RPMI8226 (cell line): ENCODE results near the gene KRT24.
"Not testable (repeated sequence)": the region's sequence is repeated elsewhere in the genome, so short reads cannot be mapped to it uniquely, and the experiment has no call there.

Source experiments
- DNase-seq: peaks from one replicate; pipeline ENCODE4 v3.0.0-alpha.2; 2015

KRT24 gene

DNA sequence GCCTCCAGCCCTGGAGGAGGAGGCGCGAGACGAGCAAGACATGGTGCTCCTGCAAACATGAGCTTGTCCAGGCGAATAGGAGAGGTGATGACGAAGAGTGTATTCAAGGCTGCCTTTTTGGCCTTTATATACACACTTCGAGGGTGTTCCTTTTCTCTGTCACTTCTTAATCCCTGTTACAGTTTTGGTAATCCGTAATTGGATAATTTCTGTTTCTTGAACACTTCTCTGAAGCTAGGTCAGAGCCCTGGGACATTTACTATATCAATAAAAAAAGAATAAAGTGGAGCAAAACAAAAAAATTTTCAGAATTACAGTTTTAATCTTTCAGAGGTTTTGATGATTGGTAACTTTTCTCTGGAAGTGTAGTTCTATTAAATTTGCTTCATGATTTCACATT, at the start of gene KRT24:
Gene KRT24, minus strand, starts transcription at position 101 of the 400 bp plus-strand sequence. Its CDS starts 59 bp downstream, at position 42.
- DNase-seq, result no peak

DNA sequence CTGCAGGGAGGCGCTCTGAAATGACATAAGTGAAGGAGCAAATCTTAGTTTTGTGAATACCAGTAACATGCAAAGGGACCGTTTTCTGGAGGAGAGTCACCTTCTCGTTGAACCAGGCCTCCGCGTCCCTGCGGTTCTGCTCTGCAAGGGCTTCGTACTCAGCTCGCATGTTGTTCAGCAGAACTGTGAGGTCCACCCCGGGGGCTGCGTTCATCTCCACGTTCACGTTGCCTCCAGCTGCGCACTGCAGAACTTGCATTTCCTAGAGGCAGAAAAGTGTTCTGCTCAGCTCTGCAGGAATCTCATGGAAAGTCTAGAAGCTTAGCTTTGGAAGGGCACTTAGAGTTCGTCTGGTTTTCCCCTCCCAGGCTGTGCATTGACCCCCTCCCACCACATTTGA, 47.5 kb upstream of the KRT24 start:
- DNase-seq, result no peak

GRCh38 chr17:40750391-40750790, 46.8 kb upstream of the KRT24 start:
- DNase-seq, result no peak

GRCh38 chr17:40748666-40749065, 45.1 kb upstream of the KRT24 start:
- DNase-seq, result not testable (repeated sequence)

DNA sequence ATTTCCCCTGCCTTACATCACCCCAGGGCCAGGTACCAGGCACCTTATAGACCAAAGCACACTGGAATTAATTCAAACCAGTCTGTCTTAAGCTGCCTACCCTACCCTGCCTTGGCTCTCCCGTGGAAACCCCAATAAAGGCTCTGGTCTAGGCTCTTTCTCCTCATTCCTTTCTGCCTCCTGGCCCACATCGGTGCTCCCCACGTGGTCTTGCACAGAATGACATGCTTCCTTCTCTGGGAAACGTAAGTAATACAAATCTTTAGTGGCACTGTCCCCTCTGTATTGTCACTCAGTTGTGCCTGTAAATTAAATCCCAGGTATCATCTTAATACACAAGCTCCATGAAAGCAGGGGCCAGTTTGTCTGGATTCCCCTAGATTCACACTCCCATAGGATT, 35.0 kb upstream of the KRT24 start:
- no peak for DNase-seq

- no peak for DNase-seq
Observed at GRCh38 chr17:40735016-40735415, 31.5 kb upstream of the KRT24 start.

DNA sequence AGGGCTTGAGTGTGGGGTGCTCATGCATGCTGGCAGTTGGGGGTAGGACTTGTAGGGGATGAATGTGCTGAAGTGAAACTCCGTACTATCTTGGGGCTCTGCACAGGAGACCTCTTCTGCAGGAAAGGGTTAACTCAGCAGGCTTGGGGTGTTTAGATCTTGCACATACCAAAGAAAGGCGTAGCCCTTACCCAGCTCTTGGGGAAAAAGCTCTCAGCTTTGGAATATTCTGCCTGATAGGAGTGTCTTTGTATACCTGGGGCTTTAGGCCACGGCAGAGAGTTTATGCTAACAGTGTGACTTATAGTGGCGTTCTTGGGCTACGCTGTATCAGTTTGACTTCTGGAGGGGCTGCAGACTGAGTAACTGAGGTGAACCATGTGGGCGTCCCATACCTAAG, 30.5 kb upstream of the KRT24 start:
- no peak for DNase-seq

GRCh38 chr17:40730970-40731369, 27.4 kb upstream of the KRT24 start:
- no peak for DNase-seq

DNA sequence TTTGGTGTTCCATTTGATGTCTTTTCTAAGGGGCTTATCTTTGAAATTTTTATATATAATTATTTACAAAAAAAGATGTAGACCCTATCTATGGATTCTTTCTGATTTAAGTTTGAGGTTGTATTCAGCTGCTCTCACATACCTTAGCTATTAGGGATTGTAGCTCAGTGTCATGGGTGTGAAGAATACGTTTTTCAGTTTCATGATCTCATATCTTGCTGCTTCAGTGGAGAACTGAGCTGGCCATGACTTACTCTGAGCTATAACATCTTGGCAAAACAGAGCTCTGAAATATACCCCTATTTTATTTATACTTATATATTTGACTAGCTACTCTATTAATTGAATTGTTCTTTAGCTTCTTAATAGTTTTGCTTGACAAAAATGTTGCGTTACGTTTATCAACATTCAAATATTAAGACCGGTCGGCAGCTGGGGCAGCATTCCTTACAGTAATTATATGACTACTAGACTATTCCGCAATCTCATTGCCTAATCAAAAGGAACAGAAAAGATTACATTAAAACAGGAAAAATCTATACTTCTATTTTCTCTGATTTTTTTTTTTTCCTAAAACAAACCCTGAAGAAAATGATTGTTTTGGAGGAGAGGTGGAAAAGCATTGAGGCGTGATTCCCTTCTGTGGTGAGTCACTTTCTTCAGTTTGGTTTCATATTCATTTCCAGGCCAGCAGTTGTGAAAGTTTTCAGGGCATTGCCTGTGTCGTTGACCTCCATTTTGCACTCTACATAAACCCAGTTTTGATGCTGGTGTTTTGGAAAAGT, 24.1 kb upstream of the KRT24 start:
- DNase-seq, result no peak

GRCh38 chr17:40726919-40727318, 23.4 kb upstream of the KRT24 start:
- DNase-seq, result no peak

DNA sequence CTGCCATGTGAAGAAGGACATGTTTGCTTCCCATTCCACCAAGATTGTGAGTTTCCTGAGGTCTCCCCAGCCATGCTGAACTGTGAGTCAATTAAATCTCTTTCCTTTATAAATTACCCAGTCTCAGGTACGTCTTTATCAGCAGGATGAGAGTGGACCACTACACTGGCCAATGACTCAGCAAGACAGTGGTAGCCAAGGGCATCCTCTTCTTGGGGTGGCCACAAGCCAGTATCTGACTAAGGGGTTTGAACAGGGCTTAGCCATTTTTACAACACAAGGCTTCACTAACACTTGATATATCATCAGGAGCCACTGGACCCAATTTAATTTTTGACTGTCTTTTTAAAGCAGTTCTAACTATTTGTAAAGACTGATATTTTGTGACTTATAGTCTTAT, 21.1 kb upstream of the KRT24 start:
- DNase-seq, result no peak

- no peak for DNase-seq
Observed at GRCh38 chr17:40722241-40722640, 18.7 kb upstream of the KRT24 start.

DNA sequence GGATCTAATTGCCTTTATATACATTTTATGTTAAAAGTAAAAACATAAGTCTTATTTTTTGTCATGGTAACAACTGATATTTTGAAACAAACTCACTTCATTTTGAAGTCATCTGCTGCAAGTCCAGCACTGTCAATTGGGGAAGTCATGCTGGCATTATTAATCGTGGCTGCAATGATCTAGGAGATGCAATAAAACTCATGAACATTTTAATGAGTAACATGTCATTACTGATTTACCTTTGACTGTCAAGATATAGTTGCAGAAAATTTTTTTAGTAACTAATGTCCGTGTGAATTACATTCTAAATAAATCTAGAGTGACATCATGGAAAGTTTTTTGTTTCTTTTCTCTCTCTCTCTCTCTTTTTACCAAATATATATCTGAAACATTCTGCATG, 17.3 kb upstream of the KRT24 start:
- DNase-seq, result no peak

DNA sequence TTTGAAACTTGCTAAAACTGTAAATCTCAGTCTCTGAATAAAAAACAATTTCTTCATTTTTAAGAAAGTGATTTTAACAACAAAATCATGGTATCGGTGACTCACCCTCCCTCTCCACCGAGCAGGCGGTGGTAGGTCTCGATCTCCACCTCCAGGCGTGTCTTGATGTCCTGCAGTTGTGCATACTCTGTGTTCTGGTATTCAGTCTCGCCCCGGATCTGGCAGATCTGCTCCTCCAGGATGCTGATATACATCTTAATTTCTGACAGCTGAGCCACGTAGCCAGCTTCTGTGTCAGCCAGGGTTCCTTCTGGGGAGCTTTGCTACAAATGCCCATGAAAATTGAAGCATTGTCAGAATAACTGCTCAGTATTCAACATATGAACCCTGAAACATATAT, 15.4 kb upstream of the KRT24 start:
- no peak for DNase-seq

DNA sequence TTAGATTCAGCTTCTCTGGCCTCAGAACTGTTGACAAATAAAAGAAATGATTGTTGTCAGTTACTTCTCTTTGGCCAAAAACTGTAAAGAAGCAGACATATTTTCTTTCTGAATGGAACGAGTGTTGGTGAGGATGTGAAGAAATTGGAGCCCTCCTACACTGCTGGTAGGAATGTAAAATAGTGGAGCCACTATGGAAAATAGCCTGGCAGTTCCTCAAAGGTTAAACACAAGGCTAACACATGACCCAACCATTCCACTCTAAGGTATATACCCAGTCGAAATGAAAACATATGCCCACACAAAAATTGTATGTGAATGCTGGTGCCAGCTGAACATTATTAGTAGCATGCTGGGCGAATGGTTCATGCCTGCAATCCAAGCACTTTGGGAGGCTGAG, 14.2 kb upstream of the KRT24 start:
- no peak for DNase-seq

- no peak for DNase-seq
Observed at GRCh38 chr17:40714473-40714872, 10.9 kb upstream of the KRT24 start.

GRCh38 chr17:40707745-40708144, 4.2 kb upstream of the KRT24 start:
- DNase-seq, result no peak

DNA sequence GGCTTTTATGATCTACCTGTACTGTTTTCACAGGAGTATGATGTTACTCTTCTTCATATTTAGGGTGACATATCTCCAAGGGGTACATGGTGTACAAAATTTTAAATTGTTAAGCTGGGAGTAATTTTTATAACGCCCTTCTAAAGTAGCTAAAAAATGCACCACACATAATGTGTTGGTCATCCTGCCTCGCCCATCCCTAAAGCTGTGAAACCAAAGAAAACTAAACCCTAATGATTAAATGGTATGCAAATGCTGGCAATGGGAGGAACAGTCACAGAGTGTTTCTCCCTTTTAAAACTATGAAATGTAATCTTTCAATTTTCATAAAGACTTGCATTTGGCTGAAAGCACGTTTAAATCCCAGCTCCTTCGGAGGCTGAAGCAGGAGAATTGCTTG, 2.0 kb upstream of the KRT24 start:
- DNase-seq, result no peak

- no peak for DNase-seq
Observed at GRCh38 chr17:40702271-40702670, 1.3 kb downstream of the KRT24 start.

DNA sequence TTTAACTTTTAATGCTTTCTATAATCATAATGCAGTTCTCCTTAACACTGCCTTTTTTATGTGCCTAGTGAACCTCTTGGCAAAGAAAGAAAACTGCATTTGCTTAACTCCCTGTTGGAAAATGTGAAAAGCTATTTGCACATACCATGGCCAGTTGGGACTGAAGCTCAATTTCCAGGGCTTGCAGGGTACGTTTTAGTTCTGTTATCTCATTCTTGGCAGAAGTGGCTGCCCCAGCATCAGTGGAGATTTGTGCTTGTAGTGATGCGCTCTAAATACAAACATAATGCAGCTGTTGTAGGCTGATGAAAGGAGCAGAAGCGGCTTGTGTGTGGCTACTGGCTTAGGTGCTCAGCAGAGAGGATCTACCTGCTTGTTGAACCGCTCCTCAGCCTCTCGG, 3.7 kb downstream of the KRT24 start:
- DNase-seq, result no peak

DNA sequence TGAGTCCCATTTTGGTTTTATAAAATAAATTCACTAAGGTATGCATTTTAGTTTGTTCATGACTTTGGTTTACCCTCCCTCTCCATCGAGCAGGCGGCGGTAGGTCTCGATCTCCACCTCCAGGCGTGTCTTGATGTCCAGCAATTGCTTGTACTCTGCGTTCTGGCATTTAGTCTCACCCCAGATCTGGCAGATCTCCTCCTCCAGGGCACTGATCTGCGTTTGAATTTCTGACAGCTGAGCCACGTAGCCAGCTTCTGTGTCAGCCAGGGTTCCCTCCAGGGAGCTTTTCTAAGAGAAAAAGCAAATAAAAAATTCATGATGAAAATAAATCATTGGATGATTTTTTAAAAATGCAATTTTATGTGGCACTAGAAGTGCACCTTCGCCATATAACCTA, 4.2 kb downstream of the KRT24 start:
- DNase-seq, result no peak

DNA sequence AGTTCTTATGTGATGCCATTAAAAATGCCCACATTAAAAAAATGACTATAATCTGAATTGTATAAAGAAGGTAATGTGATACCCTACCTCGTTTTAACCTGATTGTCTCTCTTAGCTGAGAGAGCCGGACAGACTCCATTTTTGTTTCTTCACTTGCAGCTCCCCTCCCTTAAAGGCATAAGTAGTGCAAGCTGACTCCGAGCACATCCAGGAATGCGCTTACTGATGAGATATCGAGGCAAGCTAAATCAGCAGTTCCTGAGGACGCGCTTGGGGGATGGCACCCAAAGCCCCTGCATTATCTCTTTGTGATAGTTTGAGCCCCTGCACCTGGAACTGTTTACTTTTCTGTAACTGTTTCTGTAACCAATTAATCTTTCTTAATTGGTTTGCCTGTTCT, 6.3 kb downstream of the KRT24 start:
- no peak for DNase-seq

GRCh38 chr17:40696651-40697072, 6.9 kb downstream of the KRT24 start:
- no peak for DNase-seq

DNA sequence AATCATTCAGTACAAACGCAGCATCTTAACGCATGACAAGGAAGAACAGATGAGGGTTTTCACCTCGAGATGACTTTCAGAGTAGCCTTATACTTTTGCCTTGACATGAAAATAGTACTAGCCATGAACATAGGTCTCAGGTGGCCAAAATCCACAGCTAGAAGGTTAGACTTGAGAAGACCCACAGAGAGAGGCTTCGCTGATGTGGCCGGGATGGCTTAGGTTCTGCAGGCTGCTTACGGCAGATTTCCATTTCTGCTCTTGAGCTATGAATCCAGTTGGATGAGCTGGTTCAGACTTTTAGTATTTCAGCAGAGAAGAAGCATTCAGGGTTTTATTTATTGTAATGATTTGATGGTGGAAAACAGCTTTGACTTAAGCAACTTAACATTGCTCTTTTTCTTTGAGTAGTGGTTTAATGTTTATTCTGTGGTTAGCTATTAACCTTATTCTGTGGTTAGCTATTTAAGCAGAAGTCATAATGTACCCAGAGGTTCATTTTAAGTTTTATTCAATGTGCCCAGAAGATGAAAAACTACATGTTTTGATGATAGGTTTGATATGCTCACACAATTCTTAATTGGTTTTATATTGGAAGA, 7.6 kb downstream of the KRT24 start:
- DNase-seq, result no peak

DNA sequence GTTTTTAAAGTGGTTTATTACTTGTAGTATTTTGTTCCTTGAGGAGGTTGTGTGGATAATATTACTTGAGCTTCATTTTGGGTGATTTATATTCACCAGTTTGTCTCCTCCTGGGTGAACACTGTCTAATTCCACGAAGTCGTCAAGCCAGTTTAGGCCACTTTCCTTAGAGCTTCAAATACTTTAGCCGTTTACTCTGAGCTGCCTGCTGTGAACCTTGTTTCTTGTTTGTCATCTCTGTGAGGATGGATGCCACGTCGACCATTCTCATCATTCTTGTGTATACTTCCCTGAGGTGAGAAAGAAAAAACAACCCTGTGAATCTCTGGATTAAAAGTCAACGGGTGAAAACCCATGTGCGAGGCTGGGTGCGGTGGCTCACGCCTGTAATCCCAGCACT, 9.0 kb downstream of the KRT24 start:
- no peak for DNase-seq
